Vagina (tissue), 2 donors: ENCODE results near the gene MRPL17. TPM values are rescaled to one million over a fixed set of nuclear protein-coding genes. Genes with fewer than 3 reads are reported as not detected.

Experiments used
- DNase-seq, 2 donors: peaks; one replicate each; pipeline ENCODE4 v3.0.0-alpha.2; 2017; ENCODE audit errors: extremely low spot score in 2 of 2
- H3K27ac ChIP-seq: fragments of 200-600 bp; sonication (generic); one replicate; pipeline ENCODE4 v1.5.1; 2019
- H3K27me3 ChIP-seq: fragments of 200-600 bp; sonication (generic); one replicate; pipeline ENCODE4 v1.5.1; 2019
- H3K36me3 ChIP-seq, 2 donors: fragments of 200-600 bp; sonication (generic); one replicate each; pipeline ENCODE4 v1.5.1; 2017 to 2019
- H3K4me1 ChIP-seq: fragments of 200-600 bp; sonication (generic); one replicate; pipeline ENCODE4 v1.5.1; 2019
- H3K4me3 ChIP-seq, 2 donors: fragments of 200-600 bp; sonication (generic); 1 replicate in 1 of 2; 2 replicates in 1 of 2; pipeline ENCODE4 v1.5.1; 2016 to 2019
- H3K9me3 ChIP-seq: fragments of 200-600 bp; sonication (generic); one replicate; pipeline ENCODE4 v1.5.1; 2019
- POLR2A ChIP-seq, 2 donors: fragments of 450-650 bp; IDR thresholded peaks; one replicate each; pipeline ENCODE4 v1.6.1; 2017; ENCODE audit warnings: antibody characterized with exemption in 2 of 2, mild to moderate bottlenecking in 2 of 2, moderate library complexity in 2 of 2
- POLR2AphosphoS5 ChIP-seq, 2 donors: sonication (generic); formaldehyde crosslinking; IDR thresholded peaks; one replicate each; pipeline ENCODE4 v1.9.0; 2017; ENCODE audit warnings: antibody characterized with exemption in 2 of 2, mild to moderate bottlenecking in 2 of 2, low read depth in 1 of 2; ENCODE audit not compliant: insufficient read depth in 1 of 2
- intact Hi-C: fragments of 100-400 bp; cut with DNase I; formaldehyde crosslinking; loops from one replicate; pipeline ENCODE4 v1.15.1; 2023
- total RNA-seq: library from RNA; depleted of rRNA; stranded (reverse); fragments of >200 nt; gene quantifications from one replicate; pipeline ENCODE4 v1.2.3, GENCODE V29; 2016
- TF ChIP-seq, protein P1 (sequence below), 3 experiments: fragments of 450-650 bp in 2 of 3; fragments of 200-600 bp in 1 of 3; sonication (generic) in 1 of 3; IDR thresholded peaks; one replicate each; pipeline ENCODE4 v1.5.1; 2017 to 2019; ENCODE audit warnings: antibody characterized with exemption in 3 of 3, mild to moderate bottlenecking in 2 of 3, moderate library complexity in 2 of 3

MRPL17 gene
- total RNA-seq, 1 donor from 2014 or later, result 55.2 TPM

- intact Hi-C loops, result no loop called here
- H3K27ac ChIP-seq, result peak overlapping the region; percentile 28
Measured at GRCh38 chr11:6633422-6634408, 49.4 kb downstream of the MRPL17 start.

DNA sequence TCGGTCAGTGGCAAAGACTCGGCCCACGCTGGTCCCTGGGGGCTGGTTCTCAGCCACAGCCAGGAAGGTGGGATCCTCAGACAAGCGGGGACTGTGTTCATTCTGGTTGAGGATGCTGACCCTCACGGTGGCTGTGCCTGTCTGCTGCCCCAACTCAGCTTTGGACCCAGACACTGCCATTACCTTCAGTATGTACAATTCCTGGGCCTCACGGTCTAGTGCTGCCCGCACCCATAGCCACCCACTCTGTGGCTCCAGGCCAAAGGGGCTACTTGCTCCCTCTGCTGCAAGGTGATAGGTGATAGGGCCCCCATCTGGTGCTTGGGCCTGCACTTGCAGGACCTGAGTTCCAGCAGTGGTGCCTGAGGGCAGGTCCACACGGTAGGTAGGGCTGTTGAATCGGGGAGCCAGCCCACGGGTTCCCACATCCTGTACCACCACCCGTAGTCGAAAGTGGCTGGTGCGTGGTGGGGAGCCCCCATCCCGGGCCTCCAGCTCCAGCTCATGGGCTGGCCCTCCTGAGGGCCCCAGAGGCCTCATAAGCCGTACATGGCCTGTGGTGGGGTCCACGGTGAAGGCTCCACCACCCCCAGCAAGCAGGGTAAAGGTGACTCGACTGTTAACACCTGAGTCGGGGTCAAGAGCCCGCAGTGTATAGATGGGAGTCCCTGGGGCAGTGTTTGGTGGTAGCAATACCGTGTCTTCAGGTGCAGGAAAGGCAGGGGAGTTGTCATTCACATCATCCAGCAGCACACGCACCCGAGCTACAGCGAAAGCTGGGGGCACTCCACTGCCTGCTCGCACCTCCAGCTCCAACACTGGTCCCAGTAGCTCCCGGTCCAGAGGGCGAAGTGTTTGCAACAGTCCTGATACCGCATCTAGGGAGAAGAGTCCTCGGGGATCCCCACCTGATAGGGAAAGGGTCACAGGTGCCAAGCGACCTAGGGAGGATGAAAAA, 50.7 kb downstream of the MRPL17 start:
- Histone ChIP-seq H3K9me3 (no peaks in the 10 kb centered on the region), H3K4me1 (peaks cover 24% of the 10 kb centered on the region), H3K27ac (no peak overlapping the region), H3K27me3 (no peaks in the 10 kb centered on the region), H3K36me3 (peaks cover 0 to 33% of the 10 kb centered on the region in 2 donors), H3K4me3 (no peak overlapping the region)
- DNase-seq, result no peak
- intact Hi-C loops, result no loop called here
- TF ChIP-seq, protein P1, sequence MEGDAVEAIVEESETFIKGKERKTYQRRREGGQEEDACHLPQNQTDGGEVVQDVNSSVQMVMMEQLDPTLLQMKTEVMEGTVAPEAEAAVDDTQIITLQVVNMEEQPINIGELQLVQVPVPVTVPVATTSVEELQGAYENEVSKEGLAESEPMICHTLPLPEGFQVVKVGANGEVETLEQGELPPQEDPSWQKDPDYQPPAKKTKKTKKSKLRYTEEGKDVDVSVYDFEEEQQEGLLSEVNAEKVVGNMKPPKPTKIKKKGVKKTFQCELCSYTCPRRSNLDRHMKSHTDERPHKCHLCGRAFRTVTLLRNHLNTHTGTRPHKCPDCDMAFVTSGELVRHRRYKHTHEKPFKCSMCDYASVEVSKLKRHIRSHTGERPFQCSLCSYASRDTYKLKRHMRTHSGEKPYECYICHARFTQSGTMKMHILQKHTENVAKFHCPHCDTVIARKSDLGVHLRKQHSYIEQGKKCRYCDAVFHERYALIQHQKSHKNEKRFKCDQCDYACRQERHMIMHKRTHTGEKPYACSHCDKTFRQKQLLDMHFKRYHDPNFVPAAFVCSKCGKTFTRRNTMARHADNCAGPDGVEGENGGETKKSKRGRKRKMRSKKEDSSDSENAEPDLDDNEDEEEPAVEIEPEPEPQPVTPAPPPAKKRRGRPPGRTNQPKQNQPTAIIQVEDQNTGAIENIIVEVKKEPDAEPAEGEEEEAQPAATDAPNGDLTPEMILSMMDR (IDR thresholded peaks at IDR 0.05), result no peak
- no peak for TF ChIP-seq POLR2AphosphoS5 (IDR thresholded peaks at IDR 0.05; ENCODE audit: insufficient read depth in 1 of 2, low read depth in 1 of 2)
- TF ChIP-seq POLR2A (IDR thresholded peaks at IDR 0.05), result no peak

More at GRCh38 chr11:6633422-6634408, 49.4 kb downstream of the MRPL17 start:
- Histone ChIP-seq H3K4me3 (no peak overlapping the region), H3K27me3 (no peaks in the 10 kb centered on the region), H3K4me1 (peaks cover 36% of the 10 kb centered on the region), H3K36me3 (peaks cover 0 to 33% of the 10 kb centered on the region in 2 donors), H3K9me3 (no peaks in the 10 kb centered on the region)
- DNase-seq, result no peak
- TF ChIP-seq, protein P1 (IDR thresholded peaks at IDR 0.05), result no peak
- TF ChIP-seq POLR2A (IDR thresholded peaks at IDR 0.05) (no peak), POLR2AphosphoS5 (IDR thresholded peaks at IDR 0.05; ENCODE audit: insufficient read depth in 1 of 2, low read depth in 1 of 2) (no peak)

DNA sequence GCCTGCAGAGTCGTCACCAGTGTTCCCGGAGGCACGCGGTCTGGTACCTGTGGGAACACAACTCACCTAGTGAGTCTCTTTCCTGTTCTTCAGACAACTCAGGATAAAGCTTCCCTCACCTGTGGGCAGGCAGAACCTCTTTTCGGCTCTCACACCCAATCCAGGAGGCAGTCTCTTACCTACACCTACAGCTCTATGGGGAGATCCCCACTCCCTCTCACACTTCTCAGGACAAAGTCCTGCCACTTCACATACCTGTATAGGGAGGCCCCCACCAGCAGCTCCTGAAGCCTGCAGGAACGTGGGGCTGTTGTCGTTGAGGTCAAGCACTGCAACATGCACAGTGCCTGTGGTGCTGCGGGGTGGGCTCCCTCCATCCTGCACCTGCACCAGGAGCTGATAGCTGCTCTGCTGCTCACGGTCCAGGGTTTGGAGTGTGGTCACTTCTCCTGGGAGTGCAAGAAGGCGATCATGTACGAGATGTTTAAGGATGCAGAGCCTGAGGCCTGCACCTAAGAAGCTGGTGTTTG, 51.7 kb downstream of the MRPL17 start:
- Histone ChIP-seq H3K9me3 (no peaks in the 10 kb centered on the region), H3K36me3 (peaks cover 0 to 42% of the 10 kb centered on the region in 2 donors), H3K4me3 (no peak overlapping the region), H3K27me3 (no peaks in the 10 kb centered on the region), H3K27ac (no peak overlapping the region), H3K4me1 (peaks cover 18% of the 10 kb centered on the region)
- intact Hi-C loops, result no loop called here
- no peak for DNase-seq
- TF ChIP-seq POLR2A (IDR thresholded peaks at IDR 0.05), result no peak
- TF ChIP-seq, protein P1 (IDR thresholded peaks at IDR 0.05), result no peak

DNA sequence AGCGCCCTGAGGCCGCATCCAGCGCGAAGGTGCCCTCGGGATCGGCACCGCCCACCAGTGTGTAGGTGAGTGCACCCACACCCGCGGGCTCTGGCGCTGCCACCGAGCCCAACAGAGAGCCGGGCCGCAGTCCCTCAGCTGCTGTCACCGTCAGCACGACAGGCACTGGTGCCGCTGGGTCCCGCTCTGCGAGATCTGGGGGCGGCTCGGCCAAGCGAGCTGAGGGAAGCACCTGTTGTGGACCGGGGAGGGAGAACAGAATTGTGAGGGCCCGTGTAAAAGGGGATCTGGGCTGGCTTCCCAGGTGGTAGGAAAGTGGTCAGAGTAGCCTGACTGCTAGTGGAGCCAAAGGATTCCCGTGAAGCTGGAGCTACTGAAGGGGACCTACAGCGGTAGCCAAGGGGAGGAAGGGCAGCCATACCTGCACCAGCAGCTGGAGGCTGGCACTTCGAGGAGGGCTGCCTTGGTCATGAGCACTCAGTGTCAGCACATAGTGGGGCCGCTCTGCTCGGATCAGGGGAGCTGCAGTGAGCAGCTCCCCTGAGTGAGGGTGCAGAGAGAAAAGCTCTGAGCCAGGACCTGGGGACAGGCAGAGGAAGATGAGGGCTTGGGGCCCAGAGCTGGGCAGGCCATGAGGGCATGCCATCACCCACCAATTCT, 52.4 kb downstream of the MRPL17 start:
- intact Hi-C loops, result no loop called here
- no peaks in the 10 kb centered on the region for H3K27me3 ChIP-seq
- no peaks in the 10 kb centered on the region for H3K9me3 ChIP-seq
- no peak for DNase-seq
- H3K36me3 ChIP-seq, result peaks cover 0 to 48% of the 10 kb centered on the region in 2 donors
- H3K4me1 ChIP-seq, result peaks cover 11% of the 10 kb centered on the region
- no peak for TF ChIP-seq POLR2AphosphoS5 (IDR thresholded peaks at IDR 0.05; ENCODE audit: insufficient read depth in 1 of 2, low read depth in 1 of 2)
- TF ChIP-seq, protein P1 (IDR thresholded peaks at IDR 0.05), result no peak
- no peak for TF ChIP-seq POLR2A (IDR thresholded peaks at IDR 0.05)
- H3K4me3 ChIP-seq, result no peak overlapping the region
- H3K27ac ChIP-seq, result no peak overlapping the region

Other genes with a start within 250 kb of the MRPL17 start
- gene HPX, start 242.4 kb downstream of the MRPL17 start, total RNA-seq, result 0.98 TPM
- 27.5 TPM for gene TRIM3, start 209.4 kb downstream of the MRPL17 start, total RNA-seq
- gene ARFIP2, start 202.0 kb downstream of the MRPL17 start, total RNA-seq, result 54.0 TPM
- gene TIMM10B, start 201.8 kb downstream of the MRPL17 start, total RNA-seq, result 98.7 TPM
- gene DNHD1, start 186.1 kb downstream of the MRPL17 start, total RNA-seq, result 17.2 TPM
- 10.3 TPM for gene RRP8, start 79.7 kb downstream of the MRPL17 start, total RNA-seq
- 149 TPM for gene ILK, start 79.6 kb downstream of the MRPL17 start, total RNA-seq
- gene TAF10, start 71.1 kb downstream of the MRPL17 start, total RNA-seq, result 48.1 TPM
- 77.3 TPM for gene TPP1, start 63.9 kb downstream of the MRPL17 start, total RNA-seq
- 28.7 TPM for gene DCHS1, start 27.5 kb downstream of the MRPL17 start, total RNA-seq
- not detected for gene OR2AG2, start 88.6 kb upstream of the MRPL17 start, total RNA-seq
- gene OR2AG1, start 99.7 kb upstream of the MRPL17 start, total RNA-seq, result not detected
- not detected for gene OR6A2, start 116.3 kb upstream of the MRPL17 start, total RNA-seq
- not detected for gene OR10A5, start 162.3 kb upstream of the MRPL17 start, total RNA-seq
- gene OR10A2, start 179.7 kb upstream of the MRPL17 start, total RNA-seq, result not detected
- gene OR10A4, start 193.3 kb upstream of the MRPL17 start, total RNA-seq, result not detected
- not detected for gene OR2D2, start 209.2 kb upstream of the MRPL17 start, total RNA-seq
- not detected for gene OR2D3, start 237.7 kb upstream of the MRPL17 start, total RNA-seq
- gene ZNF215, start 243.1 kb upstream of the MRPL17 start, total RNA-seq, result 2.0 TPM